HG02798 (cell line): Measurements from ENCODE around the gene ARHGAP31.
"Not testable (repeated sequence)": the region's sequence is repeated elsewhere in the genome, so short reads cannot be mapped to it uniquely, and the experiment has no call there.

Experiments
- ATAC-seq: cut with Tn5 transposase; IDR thresholded peaks from one replicate; pipeline ENCODE4 v1.9.1; 2021; ENCODE audit warnings: mild to moderate bottlenecking; ENCODE audit not compliant: unreplicated experiment, poor library complexity

Gene ARHGAP31

GRCh38 chr3:119318876-119319275, 24.7 kb downstream of the ARHGAP31 start:
- no peak for ATAC-seq

- ATAC-seq, result no peak
These were observed 25.1 kb downstream of the ARHGAP31 start for GRCh38 chr3:119319311-119319710.

GRCh38 chr3:119320785-119321184, 26.6 kb downstream of the ARHGAP31 start:
- not testable (repeated sequence) for ATAC-seq

- ATAC-seq, result peak; percentile 23
These were observed 28.0 kb downstream of the ARHGAP31 start for GRCh38 chr3:119322021-119322834.

DNA sequence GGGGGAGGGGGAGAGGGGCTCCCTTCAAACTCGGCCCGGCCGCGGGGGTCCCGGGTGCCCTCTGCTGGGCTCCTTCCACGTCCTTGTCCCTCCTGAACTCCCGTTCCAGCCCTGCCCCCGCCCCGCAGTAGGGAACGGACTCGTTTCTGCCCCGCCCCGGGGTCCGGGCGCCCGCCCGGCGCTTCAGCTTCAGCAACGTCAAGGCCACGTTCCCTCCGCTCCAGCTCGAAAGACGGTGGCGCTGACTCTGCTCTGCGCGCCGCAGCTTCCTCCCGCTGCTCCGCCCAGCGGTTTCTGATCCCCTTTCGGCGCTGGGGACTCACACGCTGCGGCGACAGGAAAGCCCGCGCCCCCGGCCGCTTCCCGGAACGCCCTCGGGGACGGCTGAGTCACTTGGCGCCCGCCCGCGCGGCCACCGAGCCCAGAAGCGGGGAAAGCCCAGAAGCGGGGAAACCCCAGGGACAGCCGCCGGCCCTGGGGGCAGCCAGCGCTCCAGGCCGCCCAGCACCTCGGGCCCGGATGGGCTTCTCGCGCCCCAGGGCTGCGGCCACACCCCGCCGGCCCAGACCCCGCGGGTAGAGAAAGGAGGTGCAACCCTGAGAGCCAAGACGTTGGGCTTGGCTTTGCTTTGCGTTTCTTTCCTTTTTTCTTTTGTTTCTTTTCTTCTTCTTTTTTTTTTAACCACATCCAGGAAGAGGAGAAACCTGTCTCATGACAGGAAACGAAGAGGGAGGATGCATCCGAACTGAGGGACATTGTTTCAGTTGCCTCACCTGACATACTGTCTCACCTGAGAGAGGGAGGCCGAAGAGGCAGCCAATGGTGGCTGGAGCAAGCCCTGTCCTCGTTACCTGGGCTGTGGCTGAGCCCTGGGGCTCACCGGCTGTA, 28.9 kb downstream of the ARHGAP31 start:
- ATAC-seq, result peak; percentile 91

DNA sequence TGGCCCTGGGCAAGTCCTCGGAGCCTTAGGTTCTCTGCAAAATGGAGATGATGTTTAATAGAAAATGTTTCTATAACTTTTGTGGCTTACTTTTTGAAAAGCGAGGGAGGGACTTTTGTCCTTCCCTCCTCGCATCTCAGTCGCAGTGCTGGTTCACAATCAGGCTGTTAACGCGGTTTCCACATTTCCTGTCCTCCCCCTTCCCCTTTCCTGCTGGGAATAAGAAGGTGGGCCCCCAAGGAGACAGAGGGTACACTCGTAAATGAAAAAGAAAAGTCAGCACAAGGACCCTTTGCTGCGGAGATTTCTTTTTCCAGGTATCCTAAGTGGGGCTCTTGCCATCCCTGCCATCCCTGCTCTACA, 29.5 kb downstream of the ARHGAP31 start:
- no peak for ATAC-seq

DNA sequence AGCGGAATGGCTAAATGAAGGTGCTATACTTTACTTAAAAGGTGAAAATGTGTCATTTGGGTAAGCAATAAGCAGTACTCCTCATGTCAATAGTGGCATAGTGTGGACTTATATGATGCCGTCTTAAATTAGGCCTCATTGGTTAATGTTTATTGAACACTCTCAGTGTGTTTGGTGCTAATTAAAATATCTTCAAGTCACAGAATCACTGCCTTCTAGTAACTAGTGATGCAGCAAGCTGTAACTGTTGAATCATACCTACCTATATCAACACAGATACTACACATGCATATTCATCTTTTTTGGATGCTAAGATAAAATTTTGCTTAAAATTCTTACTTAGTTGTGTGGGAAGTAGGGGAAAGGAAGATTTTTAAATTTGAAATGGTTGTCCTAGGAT, 30.7 kb downstream of the ARHGAP31 start:
- no peak for ATAC-seq

- no peak for ATAC-seq
These were observed 32.8 kb downstream of the ARHGAP31 start for GRCh38 chr3:119326976-119327375.

- ATAC-seq, result no peak
These were observed 35.4 kb downstream of the ARHGAP31 start for GRCh38 chr3:119329551-119329950.

GRCh38 chr3:119330181-119330580, 36.0 kb downstream of the ARHGAP31 start:
- ATAC-seq, result no peak

DNA sequence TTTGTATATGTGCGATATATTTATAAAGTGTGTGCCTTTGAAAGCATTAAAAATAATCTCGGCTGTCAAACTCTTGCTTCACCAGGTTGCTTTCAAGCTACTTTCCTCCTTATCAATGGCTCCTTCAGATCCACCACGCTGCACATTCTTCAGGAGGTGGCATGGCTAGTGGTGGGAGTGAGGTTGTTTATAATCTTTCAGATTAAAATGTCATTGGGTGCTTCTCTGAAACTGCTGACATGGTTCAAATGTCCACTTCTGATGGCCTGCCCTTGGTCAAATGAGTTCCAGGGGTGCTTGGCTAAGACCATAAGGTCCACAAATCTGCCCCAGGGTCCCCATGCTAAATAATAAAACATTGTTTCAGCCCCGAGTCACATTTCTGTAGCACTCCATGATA, 36.7 kb downstream of the ARHGAP31 start:
- no peak for ATAC-seq

- ATAC-seq, result no peak
These were observed 37.5 kb downstream of the ARHGAP31 start for GRCh38 chr3:119331661-119332060.

DNA sequence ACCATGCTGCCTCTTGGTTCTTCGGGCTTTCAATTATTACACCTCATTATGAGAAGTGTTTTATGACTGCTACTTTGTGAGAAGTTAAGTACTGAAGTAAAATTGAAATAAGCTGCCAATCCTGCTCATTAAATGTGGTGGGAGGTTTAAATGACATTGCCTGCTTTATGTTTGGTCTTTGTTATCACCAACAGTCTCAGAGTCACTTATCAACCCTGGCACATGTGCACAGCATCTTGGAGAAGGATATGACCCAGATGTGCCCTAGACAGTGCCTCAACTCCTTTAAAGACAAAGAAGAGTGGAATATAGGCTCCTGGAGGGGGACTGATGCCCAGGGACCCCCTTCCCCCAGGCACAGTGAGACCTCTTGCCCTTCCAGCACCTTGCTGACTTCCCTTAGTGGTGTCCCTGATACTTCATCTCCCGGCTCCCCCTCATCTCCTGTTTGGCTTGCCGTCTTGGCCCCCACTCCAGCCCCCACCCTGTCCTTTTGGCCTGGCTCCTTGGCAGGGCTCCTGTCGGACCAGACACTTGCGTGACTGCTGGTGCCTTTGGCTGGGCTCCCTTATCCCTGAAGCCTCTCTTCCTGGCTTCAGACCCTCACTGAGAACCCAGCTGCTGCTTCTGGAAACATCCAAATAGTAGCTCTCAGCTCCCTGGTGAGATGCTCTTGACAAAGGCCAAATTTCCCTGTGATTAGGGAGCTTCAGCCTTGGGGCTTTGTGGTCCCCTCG, 39.8 kb downstream of the ARHGAP31 start:
- ATAC-seq, result no peak

GRCh38 chr3:119336823-119337222, 42.6 kb downstream of the ARHGAP31 start:
- ATAC-seq, result no peak

- ATAC-seq, result not testable (repeated sequence)
These were observed 43.2 kb downstream of the ARHGAP31 start for GRCh38 chr3:119337407-119337806.

- no peak for ATAC-seq
These were observed 44.6 kb downstream of the ARHGAP31 start for GRCh38 chr3:119338754-119339153.

- no peak for ATAC-seq
These were observed 45.8 kb downstream of the ARHGAP31 start for GRCh38 chr3:119340014-119340413.

DNA sequence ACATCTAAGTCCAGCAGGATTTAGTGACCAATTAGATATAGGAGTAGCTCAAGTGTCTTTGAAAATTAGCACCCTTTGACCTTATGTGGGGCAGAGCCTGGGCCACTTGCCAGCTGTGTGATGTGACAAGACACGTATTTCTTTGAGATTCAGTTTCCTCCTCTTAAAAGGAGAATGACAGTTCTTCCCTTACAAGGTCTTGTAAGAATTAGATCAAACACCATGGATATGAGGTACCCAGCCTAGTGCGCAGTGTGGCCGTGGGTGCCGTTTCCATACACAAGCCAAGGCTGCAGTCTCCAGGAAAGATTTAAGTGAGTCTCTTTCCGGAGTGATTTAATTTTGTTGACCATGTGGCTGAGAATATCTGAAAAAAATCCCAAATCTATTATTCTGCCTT, 46.3 kb downstream of the ARHGAP31 start:
- ATAC-seq, result no peak

- no peak for ATAC-seq
These were observed 48.0 kb downstream of the ARHGAP31 start for GRCh38 chr3:119342176-119342575.

GRCh38 chr3:119343719-119344118, 49.5 kb downstream of the ARHGAP31 start:
- peak; percentile 76 for ATAC-seq

- ATAC-seq, result no peak
These were observed 51.9 kb downstream of the ARHGAP31 start for GRCh38 chr3:119346076-119346496.
